Ishikawa (cell line): Measurements from ENCODE around the gene FITM2.

ENCODE experiments used
- CEBPB ChIP-seq: IDR thresholded peaks from 2 replicates; pipeline ENCODE4 v1.6.1; 2012
- CREB1 ChIP-seq: IDR thresholded peaks from 2 replicates; pipeline ENCODE4 v1.6.1; 2012; ENCODE audit warnings: low read depth
- EGR1 ChIP-seq: IDR thresholded peaks from 2 replicates; pipeline ENCODE4 v1.6.1; 2012
- EP300 ChIP-seq: IDR thresholded peaks from 2 replicates; pipeline ENCODE4 v1.6.1; 2012; ENCODE audit warnings: borderline replicate concordance
- FOXM1 ChIP-seq: IDR thresholded peaks from 2 replicates; pipeline ENCODE4 v1.6.1; 2012; ENCODE audit warnings: low read depth, borderline replicate concordance
- MAX ChIP-seq: IDR thresholded peaks from 2 replicates; pipeline ENCODE4 v1.6.1; 2012
- NFIC ChIP-seq: IDR thresholded peaks from 2 replicates; pipeline ENCODE4 v1.6.1; 2012
- RAD21 ChIP-seq: IDR thresholded peaks from 2 replicates; pipeline ENCODE4 v1.6.1; 2012; ENCODE audit warnings: low read depth
- REST ChIP-seq: IDR thresholded peaks from 2 replicates; pipeline ENCODE4 v1.6.1; 2012; ENCODE audit warnings: low read depth, mild to moderate bottlenecking
- TAF1 ChIP-seq: IDR thresholded peaks from 2 replicates; pipeline ENCODE4 v1.6.1; 2012; ENCODE audit warnings: low read depth, mild to moderate bottlenecking
- TCF12 ChIP-seq: IDR thresholded peaks from 2 replicates; pipeline ENCODE4 v1.6.1; 2012; ENCODE audit warnings: low read depth
- TEAD4 ChIP-seq: IDR thresholded peaks from 2 replicates; pipeline ENCODE4 v1.6.1; 2012
- USF1 ChIP-seq: IDR thresholded peaks from 2 replicates; pipeline ENCODE4 v1.6.1; 2012
- YY1 ChIP-seq: IDR thresholded peaks from 2 replicates; pipeline ENCODE4 v1.6.1; 2012; ENCODE audit warnings: low read depth
- ZBTB7A ChIP-seq: IDR thresholded peaks from 2 replicates; pipeline ENCODE4 v1.6.1; 2012; ENCODE audit warnings: low read depth

Gene FITM2

GRCh38 chr20:44309763-44310663 is 989 bp downstream of the FITM2 start:
- no peak for TF ChIP-seq FOXM1
- no peak for TF ChIP-seq CREB1
- no peak for TF ChIP-seq USF1
- no peak for TF ChIP-seq NFIC
- no peak for TF ChIP-seq REST
- TF ChIP-seq CEBPB = no peak
- TF ChIP-seq MAX = no peak
- no peak for TF ChIP-seq TAF1
- TF ChIP-seq EP300 = no peak
- TF ChIP-seq RAD21 = no peak
- TF ChIP-seq ZBTB7A = no peak
- no peak for TF ChIP-seq EGR1
- TF ChIP-seq TCF12 = no peak
- no peak for TF ChIP-seq TEAD4
- TF ChIP-seq YY1 = no peak

- TF ChIP-seq YY1 (no peak), NFIC (no peak), TCF12 (no peak), CEBPB (no peak), FOXM1 (no peak), TEAD4 (no peak), ZBTB7A (no peak), TAF1 (no peak), EGR1 (no peak), USF1 (no peak), EP300 (no peak), CREB1 (no peak), MAX (no peak), RAD21 (no peak), REST (no peak)
Observed at GRCh38 chr20:44306927-44307326, 4.1 kb downstream of the FITM2 start.

- no peak for TF ChIP-seq RAD21
- TF ChIP-seq NFIC = no peak
- no peak for TF ChIP-seq MAX
- TF ChIP-seq CREB1 = no peak
- TF ChIP-seq CEBPB = no peak
- no peak for TF ChIP-seq ZBTB7A
- no peak for TF ChIP-seq FOXM1
- no peak for TF ChIP-seq TEAD4
- TF ChIP-seq TAF1 = no peak
- TF ChIP-seq USF1 = no peak
- TF ChIP-seq YY1 = no peak
- TF ChIP-seq EGR1 = no peak
- TF ChIP-seq EP300 = no peak
- no peak for TF ChIP-seq TCF12
- TF ChIP-seq REST = no peak
Observed at GRCh38 chr20:44304383-44304782, 6.6 kb downstream of the FITM2 start.
